ENCODE measurements around the gene ANKH. TPM values are rescaled to one million over a fixed set of nuclear protein-coding genes. Genes with fewer than 3 reads are reported as not detected.

The ANKH gene
- total and polyA plus RNA-seq, 8 donors = 6.6 to 57.5 (median 10.6) TPM

DNA sequence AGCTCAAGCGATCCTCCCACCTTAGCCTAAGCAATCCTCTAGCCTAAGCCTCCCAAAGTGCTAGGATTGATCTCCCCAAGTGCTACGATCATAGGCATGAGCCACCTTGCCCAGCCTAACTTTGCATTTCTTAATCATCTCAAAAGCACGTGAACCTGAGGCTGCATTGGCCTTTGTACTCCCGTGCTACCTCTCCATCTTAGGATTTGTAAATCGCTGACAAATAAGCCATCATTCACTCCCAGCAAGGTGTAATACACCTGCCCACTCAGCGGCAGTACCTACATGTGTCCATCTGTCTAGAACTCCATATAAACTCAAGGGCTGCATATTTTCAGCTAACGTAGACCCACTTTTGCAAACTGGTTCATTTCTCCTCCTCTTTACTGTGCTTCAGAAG is 2.8 kb downstream of the ANKH start:
- intact Hi-C loops (cut with DNase I) = no loop called here
- no peak overlapping the region for H3K4me3 ChIP-seq

GRCh38 chr5:14864181-14864812 is 7.3 kb downstream of the ANKH start:
- no peaks in the 10 kb centered on the region for H3K36me3 ChIP-seq
- DNase-seq = no peak
- ATAC-seq = no peak
- no peak overlapping the region for H3K4me3 ChIP-seq
- intact Hi-C loops (cut with DNase I) = no loop called here
- peaks cover 0 to 1% of the 10 kb centered on the region in 2 donors for H3K27me3 ChIP-seq
- no peak for TF ChIP-seq CTCF (IDR thresholded peaks at IDR 0.05)
- H3K27ac ChIP-seq = no peak overlapping the region
- no peaks in the 10 kb centered on the region for H3K9me3 ChIP-seq
- peaks cover 0 to 2% of the 10 kb centered on the region in 2 donors for H3K4me1 ChIP-seq

More for the DNA sequence above, 2.8 kb downstream of the ANKH start:
- no peak for TF ChIP-seq CTCF (IDR thresholded peaks at IDR 0.05)
- DNase-seq (no peak), ATAC-seq (no peak)
- no peaks in the 10 kb centered on the region for H3K36me3 ChIP-seq
- H3K9me3 ChIP-seq = no peaks in the 10 kb centered on the region
- H3K27ac ChIP-seq = no peak overlapping the region
- H3K4me1 ChIP-seq = peaks cover 0 to 17% of the 10 kb centered on the region in 2 donors
- H3K27me3 ChIP-seq = peaks cover 0 to 40% of the 10 kb centered on the region in 2 donors

- ATAC-seq (no peak), DNase-seq (no peak)
- intact Hi-C loops (cut with DNase I) = no loop called here
- no peaks in the 10 kb centered on the region for H3K9me3 ChIP-seq
- TF ChIP-seq CTCF (IDR thresholded peaks at IDR 0.05) = no peak
- H3K4me3 ChIP-seq = no peak overlapping the region
- no peaks in the 10 kb centered on the region for H3K27me3 ChIP-seq
- no peak overlapping the region for H3K27ac ChIP-seq
- no peaks in the 10 kb centered on the region for H3K4me1 ChIP-seq
- H3K36me3 ChIP-seq = no peaks in the 10 kb centered on the region
Measured at GRCh38 chr5:14863105-14863504, 8.5 kb downstream of the ANKH start.

DNA sequence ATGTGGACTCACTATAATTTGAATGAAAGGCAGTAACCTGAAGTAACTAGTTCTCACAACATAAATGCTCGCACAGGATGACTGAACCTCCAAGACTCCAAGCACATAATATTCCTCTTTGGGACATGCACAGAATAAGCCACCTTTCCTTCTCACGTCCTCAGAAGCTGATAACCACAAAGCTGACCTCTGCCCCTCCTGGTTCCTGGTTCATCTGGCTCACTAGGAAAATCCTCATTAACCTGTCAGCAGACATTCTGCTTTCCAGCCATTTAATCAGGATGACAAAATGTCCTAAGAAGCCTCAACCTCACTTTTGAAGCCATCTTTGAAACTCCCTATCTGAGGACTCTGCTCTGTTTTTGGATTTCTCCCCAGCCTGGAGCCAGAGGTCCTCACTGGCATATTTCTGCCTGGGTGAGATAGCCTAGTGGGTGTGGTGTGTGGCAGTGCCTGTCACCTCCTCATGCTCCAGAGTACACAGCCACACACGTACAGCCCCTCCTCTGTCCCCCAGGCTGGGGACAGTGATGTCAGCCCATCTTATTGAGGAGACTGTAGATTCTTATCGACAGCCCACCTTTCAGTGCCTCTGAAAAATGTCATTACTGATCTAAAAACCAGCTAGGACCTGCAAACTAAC is 10.3 kb downstream of the ANKH start:
- Histone ChIP-seq H3K4me3 (no peak overlapping the region), H3K4me1 (no peaks in the 10 kb centered on the region), H3K36me3 (no peaks in the 10 kb centered on the region), H3K27me3 (no peaks in the 10 kb centered on the region), H3K27ac (no peak overlapping the region), H3K9me3 (no peaks in the 10 kb centered on the region)
- intact Hi-C loops (cut with DNase I) = no loop called here
- TF ChIP-seq CTCF (IDR thresholded peaks at IDR 0.05) = no peak
- DNase-seq = no peak
- no peak for ATAC-seq

GRCh38 chr5:14859980-14860379 is 11.6 kb downstream of the ANKH start:
- intact Hi-C loops (cut with DNase I) = no loop called here
- no peaks in the 10 kb centered on the region for H3K9me3 ChIP-seq
- no peak for ATAC-seq
- H3K27ac ChIP-seq = no peak overlapping the region
- DNase-seq = no peak
- H3K27me3 ChIP-seq = no peaks in the 10 kb centered on the region
- H3K4me3 ChIP-seq = no peak overlapping the region
- no peaks in the 10 kb centered on the region for H3K36me3 ChIP-seq
- TF ChIP-seq CTCF (IDR thresholded peaks at IDR 0.05) = no peak
- no peaks in the 10 kb centered on the region for H3K4me1 ChIP-seq

Measured in left lung (tissue), 10 donors.